Measurements from ENCODE around the gene LRP1-AS. TPM values are rescaled to one million over a fixed set of nuclear protein-coding genes. Genes with fewer than 3 reads are reported as not detected.

The LRP1-AS gene
- total and polyA plus RNA-seq, 8 donors: not detected

- no peak for TF ChIP-seq CTCF (IDR thresholded peaks at IDR 0.05)
- ATAC-seq (peak in 2 of 4 donors; percentile 26 to 39), FAIRE-seq (no peak), DNase-seq (no peak)
- intact Hi-C loops (cut with DNase I): no loop called here
- WGBS, 2 donors: 84 to 85% methylated on average over 4 of the region's 4 CpGs
- no peak overlapping the region for H3K4me3 ChIP-seq
- no peaks in the 10 kb centered on the region for H3K9me3 ChIP-seq
- H3K27me3 ChIP-seq: no peaks in the 10 kb centered on the region
- peaks cover 0 to 6% (median 0%) of the 10 kb centered on the region in 3 donors for H3K36me3 ChIP-seq
- peak overlapping the region in 2 of 4 donors; percentile 22 to 28 for H3K27ac ChIP-seq
- peaks cover 0 to 2% (median 0%) of the 10 kb centered on the region in 3 donors for H3K4me1 ChIP-seq
These were observed 5.2 kb upstream of the LRP1-AS start for GRCh38 chr12:57152639-57153038.

- peaks cover 0 to 2% (median 0%) of the 10 kb centered on the region in 3 donors for H3K4me1 ChIP-seq
- H3K27me3 ChIP-seq: no peaks in the 10 kb centered on the region
- peaks cover 0 to 6% (median 0%) of the 10 kb centered on the region in 3 donors for H3K36me3 ChIP-seq
- DNase-seq (peak in 1 of 6 donors; percentile 39), FAIRE-seq (no peak), ATAC-seq (no peak)
- no peak for TF ChIP-seq CTCF (IDR thresholded peaks at IDR 0.05)
- H3K4me3 ChIP-seq: no peak overlapping the region
- H3K27ac ChIP-seq: peak overlapping the region in 1 of 4 donors; percentile 28
- H3K9me3 ChIP-seq: no peaks in the 10 kb centered on the region
- WGBS, 2 donors: 83 to 85% methylated on average over 17 of the region's 17 CpGs
- intact Hi-C loops (cut with DNase I): no loop called here
These were observed 4.6 kb upstream of the LRP1-AS start for GRCh38 chr12:57151741-57152630.

- WGBS, 2 donors: 83 to 92% methylated on average over 6 of the region's 6 CpGs
- TF ChIP-seq CTCF (IDR thresholded peaks at IDR 0.05): no peak
- Histone ChIP-seq H3K27ac (no peak overlapping the region), H3K4me3 (no peak overlapping the region), H3K9me3 (no peaks in the 10 kb centered on the region), H3K4me1 (peaks cover 0 to 2% (median 0%) of the 10 kb centered on the region in 3 donors), H3K36me3 (peaks cover 0 to 6% (median 0%) of the 10 kb centered on the region in 3 donors), H3K27me3 (no peaks in the 10 kb centered on the region)
- peak in 1 of 6 donors; percentile 37 for DNase-seq
- no peak for ATAC-seq
- intact Hi-C loops (cut with DNase I): no loop called here
- no peak for FAIRE-seq
These were observed 3.1 kb upstream of the LRP1-AS start for GRCh38 chr12:57150400-57151000.

GRCh38 chr12:57149245-57149900 lies 2.0 kb upstream of the LRP1-AS start:
- FAIRE-seq: no peak
- H3K4me3 ChIP-seq: no peak overlapping the region
- no peak for TF ChIP-seq CTCF (IDR thresholded peaks at IDR 0.05)
- ATAC-seq: peak; percentile 43 to 69 (median 54)
- intact Hi-C loops (cut with DNase I): no loop called here
- H3K27me3 ChIP-seq: no peaks in the 10 kb centered on the region
- no peak for DNase-seq
- H3K4me1 ChIP-seq: peaks cover 0 to 2% (median 0%) of the 10 kb centered on the region in 3 donors
- H3K36me3 ChIP-seq: peaks cover 0 to 13% (median 0%) of the 10 kb centered on the region in 3 donors
- no peaks in the 10 kb centered on the region for H3K9me3 ChIP-seq
- 67 to 73% methylated on average over 13 of the region's 13 CpGs for WGBS, 2 donors
- H3K27ac ChIP-seq: peak overlapping the region in 1 of 4 donors; percentile 54
